Gastrocnemius medialis (tissue), 4 donors: ENCODE data around the gene TTC28.

Experiments used
- POLR2A ChIP-seq, 2 donors: fragments of 450-650 bp; IDR thresholded peaks; one replicate each; pipeline ENCODE4 v1.6.1; 2017; ENCODE audit warnings: antibody characterized with exemption in 2 of 2, mild to moderate bottlenecking in 2 of 2, moderate library complexity in 2 of 2
- TF ChIP-seq, protein P1 (sequence below), 5 experiments: fragments of 450-650 bp in 3 of 5; fragments of 200-600 bp in 2 of 5; sonication (generic) in 2 of 5; IDR thresholded peaks in 4 of 5; conservative IDR thresholded peaks in 1 of 5; 1 replicate in 4 of 5; 2 replicates in 1 of 5; pipeline ENCODE4 v1.5.1; 2016 to 2019; ENCODE audit warnings: antibody characterized with exemption in 5 of 5, mild to moderate bottlenecking in 3 of 5, moderate library complexity in 3 of 5

DNA sequence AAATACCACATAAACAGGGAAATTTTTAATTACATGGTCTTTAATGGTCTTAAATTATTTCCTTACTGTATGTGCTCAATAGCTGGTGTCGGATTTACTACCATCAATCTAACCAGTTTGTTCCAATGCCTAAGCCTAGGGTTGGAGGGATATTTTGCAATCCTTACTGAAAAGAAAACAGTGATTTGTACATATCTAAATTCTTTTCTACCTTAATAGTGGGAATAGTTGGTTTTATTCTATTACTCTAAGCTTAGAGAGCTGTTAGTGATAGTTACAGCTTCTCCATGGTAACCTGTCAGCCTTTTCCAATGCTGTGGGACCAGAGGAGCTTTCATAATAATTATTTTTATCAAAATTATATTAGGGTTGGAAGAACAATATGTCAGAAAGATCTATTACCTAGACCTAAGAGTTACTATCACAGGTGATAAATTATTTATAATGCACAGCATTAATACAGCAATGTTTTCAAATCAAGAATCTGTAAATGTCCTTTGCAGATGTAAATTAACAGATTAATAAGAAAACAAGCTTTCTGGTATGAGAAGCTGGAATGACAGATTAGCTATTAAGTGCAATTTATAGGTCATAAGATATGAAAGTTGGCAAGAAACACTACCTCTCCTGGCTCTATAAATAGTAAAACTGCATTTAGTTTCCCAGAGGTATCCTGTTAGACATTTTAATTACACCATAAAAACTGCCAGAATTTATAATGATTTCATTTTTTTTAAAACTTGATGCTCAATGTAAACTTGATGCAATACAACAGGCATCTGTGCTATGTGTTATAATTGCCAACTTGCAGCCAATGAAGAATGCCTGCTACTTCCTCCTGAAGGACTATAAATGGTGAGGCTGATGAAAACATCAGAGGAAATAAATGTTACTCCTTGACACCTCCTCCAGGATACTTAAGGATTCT is 498.6 kb downstream of the TTC28 start:
- TF ChIP-seq, protein P1, sequence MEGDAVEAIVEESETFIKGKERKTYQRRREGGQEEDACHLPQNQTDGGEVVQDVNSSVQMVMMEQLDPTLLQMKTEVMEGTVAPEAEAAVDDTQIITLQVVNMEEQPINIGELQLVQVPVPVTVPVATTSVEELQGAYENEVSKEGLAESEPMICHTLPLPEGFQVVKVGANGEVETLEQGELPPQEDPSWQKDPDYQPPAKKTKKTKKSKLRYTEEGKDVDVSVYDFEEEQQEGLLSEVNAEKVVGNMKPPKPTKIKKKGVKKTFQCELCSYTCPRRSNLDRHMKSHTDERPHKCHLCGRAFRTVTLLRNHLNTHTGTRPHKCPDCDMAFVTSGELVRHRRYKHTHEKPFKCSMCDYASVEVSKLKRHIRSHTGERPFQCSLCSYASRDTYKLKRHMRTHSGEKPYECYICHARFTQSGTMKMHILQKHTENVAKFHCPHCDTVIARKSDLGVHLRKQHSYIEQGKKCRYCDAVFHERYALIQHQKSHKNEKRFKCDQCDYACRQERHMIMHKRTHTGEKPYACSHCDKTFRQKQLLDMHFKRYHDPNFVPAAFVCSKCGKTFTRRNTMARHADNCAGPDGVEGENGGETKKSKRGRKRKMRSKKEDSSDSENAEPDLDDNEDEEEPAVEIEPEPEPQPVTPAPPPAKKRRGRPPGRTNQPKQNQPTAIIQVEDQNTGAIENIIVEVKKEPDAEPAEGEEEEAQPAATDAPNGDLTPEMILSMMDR (IDR thresholded peaks at IDR 0.05 in 4 of 5, conservative IDR thresholded peaks at IDR 0.05 in 1 of 5), result no peak
- TF ChIP-seq POLR2A (IDR thresholded peaks at IDR 0.05), result no peak
